ENCODE measurements around the gene IRX4.
"Not testable (repeated sequence)": the region's sequence is repeated elsewhere in the genome, so short reads cannot be mapped to it uniquely, and the experiment has no call there.

Gene IRX4

GRCh38 chr5:1874348-1874747 lies 8.4 kb downstream of the IRX4 start:
- TF ChIP-seq CTCF (IDR thresholded peaks at IDR 0.05; ENCODE audit: low read depth, low read length, missing control alignments), result no peak
- no peak overlapping the region for H3K4me3 ChIP-seq (ENCODE audit: low read depth, low read length)
- no peak for DNase-seq (ENCODE audit: low read depth)

- no peak overlapping the region for H3K4me3 ChIP-seq (ENCODE audit: low read depth, low read length)
- DNase-seq (ENCODE audit: low read depth), result no peak
- TF ChIP-seq CTCF (IDR thresholded peaks at IDR 0.05; ENCODE audit: low read depth, low read length, missing control alignments), result no peak
These were observed 9.3 kb downstream of the IRX4 start for GRCh38 chr5:1873243-1873959.

GRCh38 chr5:1871441-1871840 lies 11.3 kb downstream of the IRX4 start:
- H3K4me3 ChIP-seq (ENCODE audit: low read depth, low read length), result no peak overlapping the region
- no peak for DNase-seq (ENCODE audit: low read depth)
- no peak for TF ChIP-seq CTCF (IDR thresholded peaks at IDR 0.05; ENCODE audit: low read depth, low read length, missing control alignments)

GRCh38 chr5:1870435-1871272 lies 12.1 kb downstream of the IRX4 start:
- DNase-seq (ENCODE audit: low read depth); H3K4me3 ChIP-seq (ENCODE audit: low read depth, low read length): not testable (repeated sequence)

- DNase-seq (ENCODE audit: low read depth), result no peak
- H3K4me3 ChIP-seq (ENCODE audit: low read depth, low read length), result no peak overlapping the region
- TF ChIP-seq CTCF (IDR thresholded peaks at IDR 0.05; ENCODE audit: low read depth, low read length, missing control alignments), result no peak
These were observed 13.7 kb downstream of the IRX4 start for GRCh38 chr5:1868886-1869475.

- TF ChIP-seq CTCF (IDR thresholded peaks at IDR 0.05; ENCODE audit: low read depth, low read length, missing control alignments), result no peak
These were observed 14.9 kb downstream of the IRX4 start for GRCh38 chr5:1867815-1868143.

GRCh38 chr5:1867114-1867814 lies 15.5 kb downstream of the IRX4 start:
- no peak for DNase-seq (ENCODE audit: low read depth)
- no peak for TF ChIP-seq CTCF (IDR thresholded peaks at IDR 0.05; ENCODE audit: low read depth, low read length, missing control alignments)
- H3K4me3 ChIP-seq (ENCODE audit: low read depth, low read length), result no peak overlapping the region

More at GRCh38 chr5:1867815-1868143, 14.9 kb downstream of the IRX4 start:
- no peak overlapping the region for H3K4me3 ChIP-seq (ENCODE audit: low read depth, low read length)
- no peak for DNase-seq (ENCODE audit: low read depth)

Data from GM12864 (cell line).